ENCODE measurements around the gene RAB36.

RAB36 gene

DNA sequence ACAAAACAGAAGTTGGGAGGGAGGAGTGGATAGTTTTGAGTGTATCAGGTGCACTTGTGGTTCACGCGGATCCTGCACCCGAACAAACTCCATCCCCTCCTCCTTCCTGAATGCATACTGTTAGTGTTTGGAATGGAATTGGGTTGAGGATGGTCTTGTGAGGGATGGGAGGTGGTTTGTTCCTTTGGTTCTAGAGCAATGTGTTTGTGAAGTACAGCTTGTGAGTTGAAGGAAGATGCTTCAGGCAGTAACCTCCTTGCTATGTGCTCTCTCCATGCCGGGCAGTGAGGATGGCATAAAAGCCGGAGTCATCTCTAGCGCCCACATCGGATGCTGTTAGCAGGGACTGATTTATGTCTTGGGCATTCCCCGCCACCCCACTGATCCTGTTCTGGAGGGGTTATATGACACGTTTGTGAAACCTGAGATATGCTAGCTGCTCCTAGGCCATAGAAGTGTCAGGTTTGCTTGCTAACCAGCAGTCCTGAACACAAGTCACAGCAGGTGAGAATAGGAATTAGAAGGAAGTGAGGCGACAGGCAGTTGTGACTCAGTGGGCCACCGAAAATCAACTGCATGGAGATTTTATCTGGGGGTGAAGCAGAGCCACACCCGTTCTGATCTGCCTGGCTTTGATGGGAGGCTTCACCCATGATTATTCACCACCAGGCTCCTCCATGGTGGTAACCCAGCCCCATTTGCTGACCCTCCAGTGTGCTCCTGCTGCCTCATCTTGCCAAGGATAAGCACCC, 37.2 kb downstream of the RAB36 start:
- no peak for DNase-seq (ENCODE audit: low read depth)

DNA sequence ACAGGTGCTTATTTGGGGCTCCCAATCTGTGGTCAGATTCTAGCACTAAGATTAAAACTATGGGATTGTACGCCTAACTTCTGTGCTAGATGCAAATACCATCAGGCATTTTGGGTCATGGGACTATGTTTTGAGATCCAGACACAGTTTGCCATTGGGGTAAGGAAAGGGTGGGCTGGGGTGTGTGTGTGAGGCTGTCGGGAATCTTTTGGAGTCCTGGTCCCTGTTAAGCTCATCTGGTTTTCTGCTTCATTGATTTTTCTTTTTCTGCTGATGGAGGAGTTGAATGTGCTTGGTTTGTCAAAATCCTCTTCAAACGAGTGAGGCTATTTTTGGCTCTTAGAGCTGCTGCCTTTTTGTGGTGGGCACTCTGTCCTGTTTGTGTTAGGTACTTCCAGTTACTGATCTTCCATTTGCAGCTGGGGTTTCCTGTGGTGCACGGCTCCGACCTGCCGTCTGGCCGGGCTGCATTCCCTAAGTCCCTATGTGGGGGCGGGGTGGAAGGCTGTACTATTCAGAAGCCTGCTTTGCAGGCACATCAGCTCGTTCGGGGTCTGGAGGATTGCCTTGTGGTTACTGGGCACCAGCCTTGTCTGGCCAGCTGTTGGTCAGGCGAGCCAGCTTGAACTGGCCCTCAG, 37.9 kb downstream of the RAB36 start:
- no peak for DNase-seq (ENCODE audit: low read depth)

DNA sequence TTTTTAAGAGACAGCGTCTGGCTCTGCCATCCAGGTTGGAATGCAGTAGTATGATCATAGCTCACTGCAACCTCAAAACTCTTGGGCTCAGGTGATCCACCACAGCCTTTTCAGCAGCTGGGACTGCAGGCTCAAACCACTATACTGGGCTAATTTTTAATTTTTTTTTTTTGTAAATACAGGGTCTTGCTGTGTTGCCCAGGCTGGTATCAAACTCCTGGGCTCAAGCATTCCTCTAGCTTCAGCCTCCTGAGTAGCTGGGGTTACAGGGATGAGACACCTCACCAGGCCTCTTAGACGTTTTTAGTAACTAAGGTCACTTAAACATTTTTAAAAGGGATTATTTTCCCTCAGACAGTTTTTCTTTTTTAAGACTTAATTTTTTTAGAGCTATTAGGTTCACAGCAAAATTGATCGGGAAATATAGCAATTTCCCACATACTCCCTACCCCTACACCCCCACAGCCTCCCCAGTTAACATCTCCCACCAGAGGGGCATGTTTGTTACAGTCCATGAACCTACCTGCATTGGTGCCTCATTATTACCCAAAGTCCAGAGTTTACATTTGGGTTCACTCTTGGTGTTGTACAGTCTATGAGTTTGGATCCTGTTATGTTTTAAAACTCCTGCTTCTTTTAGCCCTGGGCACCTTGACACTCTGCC, 39.0 kb downstream of the RAB36 start:
- no peak for DNase-seq (ENCODE audit: low read depth)

DNA sequence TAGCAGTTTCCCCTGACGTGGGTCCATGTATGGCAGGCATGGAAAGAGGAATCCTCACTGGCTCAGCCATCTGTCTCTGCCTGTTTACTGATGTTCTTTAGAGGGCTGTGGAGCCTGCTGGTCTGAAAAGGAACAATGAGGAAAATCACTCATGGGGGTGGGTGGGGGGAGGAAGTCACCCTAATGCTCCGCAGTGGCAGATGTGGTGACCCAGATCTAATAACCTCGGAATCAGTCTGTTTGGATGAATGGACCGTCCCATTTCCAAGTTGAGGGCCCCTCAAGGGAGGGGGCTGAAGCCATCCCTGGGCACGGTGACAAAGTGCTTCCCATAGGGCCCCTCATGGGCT, 39.5 kb downstream of the RAB36 start:
- DNase-seq (ENCODE audit: low read depth) = no peak

DNA sequence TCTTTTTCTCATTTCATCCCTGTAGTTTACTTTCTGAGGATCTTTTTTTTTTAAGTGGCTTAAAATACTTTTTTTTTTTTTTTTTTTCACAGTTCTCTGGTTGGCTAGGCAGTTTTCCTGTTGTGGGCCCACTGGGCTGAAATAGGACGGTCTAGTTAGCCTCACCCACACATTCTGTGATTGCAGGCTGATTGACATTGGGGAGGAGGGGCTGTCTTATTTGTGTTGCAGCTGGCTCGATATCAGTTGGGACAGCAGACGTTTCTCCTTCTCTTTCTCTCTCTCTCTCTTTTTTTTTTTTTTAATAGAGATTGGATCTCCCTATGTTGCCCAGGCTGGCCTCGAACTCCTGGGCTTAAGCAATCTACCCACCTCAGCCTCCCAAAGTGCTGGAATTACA, 41.9 kb downstream of the RAB36 start:
- DNase-seq (ENCODE audit: low read depth) = no peak

DNA sequence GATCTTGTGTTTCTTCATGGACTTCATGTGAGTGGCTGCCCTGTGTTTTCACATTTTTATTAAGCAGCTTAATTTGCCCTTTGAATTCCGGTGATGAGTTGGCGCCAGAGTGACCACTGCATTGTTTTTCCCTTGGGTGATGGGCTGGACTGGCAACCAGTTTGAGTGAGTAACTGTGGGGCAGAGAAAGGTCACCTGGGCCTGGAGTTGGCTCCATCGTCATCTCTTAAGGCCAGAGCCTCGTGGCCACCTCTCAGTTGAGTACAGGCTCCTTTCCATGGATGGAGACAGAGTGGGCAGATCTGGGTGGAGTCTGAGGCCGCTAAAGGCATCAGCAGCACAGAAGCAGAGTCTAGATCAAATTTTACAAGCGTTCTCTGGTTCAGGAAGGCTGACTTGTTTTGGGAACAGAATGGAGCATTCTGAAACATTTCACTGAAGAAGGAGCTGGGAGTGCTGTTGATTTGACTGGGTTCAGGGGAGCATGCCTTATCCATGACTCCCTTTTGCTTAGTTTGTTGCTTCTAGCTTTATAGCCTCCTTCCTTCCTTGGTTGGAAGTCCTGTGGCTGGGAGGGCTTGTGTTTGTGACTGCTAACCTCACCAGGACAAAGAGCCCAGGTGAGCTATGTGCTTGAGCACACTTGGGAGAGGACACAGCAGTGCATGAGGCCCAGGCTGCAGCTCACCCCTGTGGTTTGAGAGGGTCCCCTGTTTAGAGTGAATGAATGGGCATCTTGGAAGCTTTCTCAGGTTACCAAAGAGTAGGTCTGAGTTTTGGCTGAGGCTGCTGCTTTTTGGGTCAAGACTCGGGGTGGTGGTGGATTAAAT, 42.8 kb downstream of the RAB36 start:
- no peak for DNase-seq (ENCODE audit: low read depth)

DNA sequence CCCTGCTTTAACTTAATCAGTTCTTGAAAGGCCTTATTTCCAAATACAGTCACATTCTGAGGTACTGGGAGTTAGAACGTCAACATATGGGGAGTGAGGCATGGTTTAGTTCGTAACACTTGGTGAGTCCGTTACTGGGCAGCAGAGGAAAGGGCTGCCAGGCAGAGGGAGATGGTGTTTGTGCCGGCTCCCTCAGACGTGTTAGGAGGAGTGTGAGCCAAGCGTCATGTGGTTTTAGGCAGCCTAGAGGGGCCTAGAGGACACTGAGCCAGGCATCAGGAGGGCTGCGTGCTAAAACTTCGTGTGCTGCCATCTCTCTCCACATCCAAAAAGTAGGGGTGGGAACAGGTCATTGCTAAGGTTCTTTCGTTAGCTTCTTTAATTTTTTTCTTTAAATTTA, 45.2 kb downstream of the RAB36 start:
- DNase-seq (ENCODE audit: low read depth) = no peak

DNA sequence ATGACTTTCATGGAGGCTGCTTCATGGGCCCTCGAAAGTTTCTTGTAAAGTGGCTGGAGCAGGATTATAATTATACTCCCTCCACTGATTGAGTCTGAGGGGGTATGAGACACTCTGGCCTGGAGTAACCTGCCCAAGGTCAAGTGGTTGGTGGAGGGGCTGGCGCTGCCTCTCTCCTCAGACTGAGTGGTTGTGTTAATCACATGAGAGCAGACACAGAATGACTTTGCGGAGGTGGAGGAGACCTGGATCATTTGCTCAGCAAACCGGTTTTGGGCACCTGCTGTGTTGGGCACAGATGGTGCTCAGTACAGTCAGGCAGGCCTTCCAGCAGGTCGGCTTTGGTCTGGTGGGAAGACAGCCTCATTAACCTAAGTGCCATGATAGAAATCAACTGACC, 46.9 kb downstream of the RAB36 start:
- DNase-seq (ENCODE audit: low read depth) = no peak

DNA sequence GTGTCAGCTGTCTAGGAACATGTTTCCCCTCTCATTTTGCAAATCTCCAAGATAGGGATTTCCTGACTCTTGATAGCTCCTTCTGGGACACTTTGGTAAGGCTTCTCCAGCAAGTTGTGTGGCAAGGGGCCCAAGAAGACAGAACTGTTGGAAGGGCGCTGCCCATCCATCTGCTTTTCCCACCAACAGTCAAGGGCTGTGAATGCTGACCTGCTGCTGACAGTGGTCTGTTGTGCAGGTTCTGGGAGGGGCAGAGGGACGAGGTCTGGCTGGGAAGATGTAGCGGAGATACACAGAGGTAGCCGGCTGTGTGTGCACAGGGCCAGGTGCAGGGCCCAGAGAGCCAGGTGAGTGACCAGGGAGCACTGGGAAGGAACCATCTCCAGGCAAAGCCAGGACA, 47.3 kb downstream of the RAB36 start:
- DNase-seq (ENCODE audit: low read depth) = no peak

DNA sequence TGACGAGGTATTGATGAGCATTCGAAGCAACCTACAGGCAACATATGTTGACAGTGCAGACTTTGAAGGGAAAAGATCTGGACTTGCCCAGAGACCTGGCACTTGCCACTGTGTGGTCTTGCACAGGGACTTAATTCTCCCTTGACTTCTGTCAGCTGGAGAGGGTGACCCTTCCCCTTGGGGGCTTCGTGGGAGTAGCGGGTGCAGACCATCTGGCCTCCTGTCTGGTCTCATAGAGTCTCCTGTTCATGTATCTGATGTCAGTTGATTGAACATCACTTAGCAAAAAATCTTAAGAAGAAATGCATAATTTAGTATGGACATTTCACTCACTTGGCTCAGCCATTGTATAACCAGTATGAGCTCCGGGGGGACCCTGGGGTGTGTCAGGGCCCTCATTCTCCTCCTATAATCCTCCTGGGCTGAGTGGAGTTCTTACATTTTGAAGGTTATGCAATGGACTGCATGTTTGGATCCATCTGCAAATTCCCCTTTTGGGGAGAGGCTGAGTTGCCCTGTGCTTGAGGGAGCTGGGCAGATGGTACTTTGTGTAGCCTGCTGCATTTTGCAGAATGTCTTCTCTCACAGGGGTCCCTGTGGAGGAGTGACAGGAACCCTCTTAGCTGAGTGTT, 48.0 kb downstream of the RAB36 start:
- no peak for DNase-seq (ENCODE audit: low read depth)

DNA sequence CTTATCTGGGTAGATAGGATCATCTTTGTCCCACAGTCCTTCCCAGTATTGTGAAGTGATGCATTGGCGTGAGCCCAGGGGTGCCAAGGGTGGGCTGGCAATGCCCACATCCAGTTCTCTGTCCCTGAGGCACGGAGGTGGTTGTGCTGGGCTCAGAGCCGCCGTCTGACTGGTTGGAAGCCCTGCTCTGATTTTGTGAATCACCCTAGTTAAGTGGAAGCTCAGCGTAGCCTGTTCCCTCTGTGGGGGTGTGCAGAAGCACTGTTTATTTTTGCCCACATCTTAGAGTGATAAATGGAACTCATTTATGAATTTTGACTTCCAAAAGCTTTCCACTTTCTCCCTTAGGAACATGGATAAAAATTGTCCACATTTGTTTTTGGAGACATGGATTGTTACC, 48.6 kb downstream of the RAB36 start:
- DNase-seq (ENCODE audit: low read depth) = no peak

DNA sequence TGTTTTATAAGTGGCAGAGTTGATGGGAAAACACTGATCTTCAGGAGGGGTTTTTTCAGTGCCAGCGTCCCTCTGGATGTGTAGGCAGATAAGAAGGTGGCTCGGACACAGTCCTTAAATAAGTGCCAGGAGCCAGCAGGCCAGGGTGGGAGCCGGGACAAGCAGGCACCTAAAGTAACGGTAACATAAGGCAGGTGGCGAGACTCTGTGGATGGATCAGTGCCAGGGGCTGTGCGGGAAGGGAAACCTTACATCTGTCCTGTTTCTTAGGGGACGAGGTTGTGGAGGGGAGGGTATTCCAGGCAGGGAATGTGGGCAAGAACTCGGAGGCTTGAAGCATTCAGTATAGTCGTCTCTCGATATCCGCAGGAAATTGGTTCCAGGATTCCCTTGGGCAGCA, 50.9 kb downstream of the RAB36 start:
- DNase-seq (ENCODE audit: low read depth) = no peak

DNA sequence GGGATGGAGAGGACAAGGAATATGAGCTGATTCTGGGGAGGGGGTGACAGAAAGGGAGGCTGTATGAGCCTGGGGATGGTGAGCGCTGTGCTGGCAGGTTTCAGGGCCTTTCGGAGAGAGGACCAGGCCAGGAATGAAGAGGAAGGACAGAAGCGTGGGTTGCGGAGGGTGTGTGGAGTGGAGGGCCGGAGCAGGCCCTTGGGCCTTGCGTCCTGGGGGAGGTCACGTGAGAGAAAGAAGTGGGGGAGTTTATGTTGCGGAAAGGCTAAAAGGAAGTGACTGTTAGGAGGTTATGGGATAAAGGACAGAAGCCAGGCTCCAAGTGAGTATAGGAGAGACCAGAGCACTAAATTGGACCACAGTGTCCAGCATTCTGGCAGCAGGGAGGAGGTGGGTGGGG, 52.6 kb downstream of the RAB36 start:
- DNase-seq (ENCODE audit: low read depth) = no peak

DNA sequence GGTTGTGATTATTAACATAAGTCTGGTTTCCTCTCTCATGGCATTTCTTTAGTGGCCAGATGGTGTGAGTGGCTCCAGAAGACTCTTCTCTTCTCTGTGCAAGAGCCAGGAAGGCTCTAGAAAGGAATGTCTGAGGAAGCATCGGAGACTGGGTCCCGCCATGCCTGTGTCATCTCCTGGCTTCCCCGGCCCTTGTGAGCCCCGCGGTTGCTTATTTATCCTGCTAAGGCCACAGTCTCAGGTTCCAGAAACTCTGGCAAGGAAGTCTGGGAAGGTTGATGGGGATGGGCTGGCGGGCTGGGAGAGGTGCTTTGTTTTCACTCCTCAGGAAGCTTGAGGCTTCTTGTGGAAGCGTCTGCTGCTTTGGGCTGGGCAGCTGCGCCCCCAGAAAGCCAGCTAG, 53.9 kb downstream of the RAB36 start:
- DNase-seq (ENCODE audit: low read depth) = no peak

DNA sequence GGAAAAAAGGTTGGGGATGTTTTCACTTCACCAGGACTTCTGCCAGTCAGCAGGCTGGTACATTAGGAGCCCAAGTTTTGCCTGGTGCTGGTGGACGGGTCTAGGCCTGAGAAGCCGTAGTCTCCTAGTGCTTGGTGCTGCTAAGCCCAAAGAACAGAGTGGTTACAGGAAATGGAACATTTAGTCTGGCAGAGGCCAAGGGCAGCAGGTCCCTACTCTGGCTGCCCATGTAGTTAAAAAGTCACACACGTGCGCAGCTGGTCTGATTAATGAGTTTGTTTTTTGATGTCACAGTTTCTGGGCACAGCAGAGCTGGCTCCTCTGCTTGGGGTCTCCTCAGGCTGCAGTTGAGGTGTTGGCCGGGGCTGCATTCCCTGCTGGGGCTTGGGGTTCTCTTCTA, 55.6 kb downstream of the RAB36 start:
- DNase-seq (ENCODE audit: low read depth) = no peak

DNA sequence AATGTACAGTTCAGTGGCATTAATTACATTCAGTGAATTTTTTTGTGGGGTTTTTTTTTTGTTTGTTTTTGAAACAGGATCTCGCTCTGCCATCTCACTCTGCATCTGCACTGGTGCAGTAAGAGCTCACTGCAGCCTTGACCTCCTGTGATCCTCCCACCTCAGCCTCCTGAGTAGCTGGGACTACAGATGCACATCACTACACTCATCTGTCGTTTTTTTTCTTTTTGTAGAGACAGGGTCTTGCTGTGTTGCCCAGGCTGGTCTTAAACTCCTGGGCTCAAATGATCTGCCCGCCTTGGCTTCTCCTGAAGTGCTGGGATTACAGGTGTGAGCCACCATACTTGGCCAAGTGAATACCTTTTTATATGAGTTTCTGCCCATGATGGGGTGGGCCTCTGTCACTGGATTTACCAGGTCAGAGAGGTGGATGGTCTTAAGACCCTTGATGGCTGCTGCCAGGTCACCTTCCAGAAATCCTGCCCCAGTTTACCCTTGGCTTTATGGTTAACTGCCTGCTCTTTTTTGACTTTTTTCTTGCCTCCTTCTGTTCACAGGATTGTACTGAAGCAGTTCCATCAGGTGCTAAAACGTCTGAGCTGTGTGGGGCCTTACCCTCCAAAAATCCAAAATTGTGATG, 57.7 kb downstream of the RAB36 start:
- no peak for DNase-seq (ENCODE audit: low read depth)

DNA sequence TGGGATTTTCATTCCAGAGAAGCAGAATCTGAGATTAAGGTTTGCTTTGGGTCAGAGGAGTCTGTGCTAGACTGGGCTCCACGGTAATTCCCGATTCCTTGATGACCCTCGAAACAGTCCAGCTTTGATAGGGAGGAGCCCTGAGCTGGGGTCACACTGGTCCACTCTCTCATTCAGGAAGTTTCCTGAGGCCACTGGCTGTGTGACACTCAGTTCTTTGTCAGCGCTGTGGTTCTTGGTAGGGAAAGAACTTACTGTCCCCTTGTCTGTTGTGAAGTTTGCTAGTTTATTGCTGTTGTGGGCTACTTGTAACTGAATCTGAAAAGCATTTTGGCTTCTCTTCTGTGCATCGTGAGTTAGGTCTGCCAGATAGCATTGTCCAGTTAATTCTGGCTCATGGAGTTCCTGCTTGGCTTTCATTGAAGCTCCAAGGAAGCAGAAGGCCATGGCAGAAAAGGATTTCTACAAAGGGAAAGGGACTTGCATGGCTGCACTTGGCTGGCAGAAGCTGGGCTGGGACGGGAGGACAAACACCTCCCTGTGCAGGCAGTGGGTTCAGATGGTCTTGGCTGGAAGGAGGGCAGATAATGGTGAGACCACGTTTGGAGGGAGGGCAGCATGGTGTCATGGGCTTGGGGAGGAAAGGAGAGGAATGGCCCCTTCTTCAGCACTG, 58.3 kb downstream of the RAB36 start:
- DNase-seq (ENCODE audit: low read depth) = no peak

DNA sequence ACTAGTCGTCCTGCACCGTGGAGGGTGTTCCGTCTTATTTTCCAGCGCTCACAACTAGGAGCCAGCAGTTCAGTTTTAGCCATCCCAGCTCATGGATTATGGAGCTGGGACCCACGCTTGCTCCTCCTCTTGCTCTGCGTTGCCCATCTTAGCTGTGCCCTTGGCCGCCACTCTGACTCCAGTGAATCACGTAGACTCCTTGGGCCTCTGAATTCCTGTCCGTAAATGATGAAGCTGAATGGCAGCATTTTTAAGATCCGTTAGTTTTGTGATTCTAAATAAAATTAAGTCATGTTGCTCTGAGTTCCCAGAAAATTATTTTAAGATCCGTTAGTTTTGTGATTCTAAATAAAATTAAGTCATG, 58.8 kb downstream of the RAB36 start:
- no peak for DNase-seq (ENCODE audit: low read depth)

DNA sequence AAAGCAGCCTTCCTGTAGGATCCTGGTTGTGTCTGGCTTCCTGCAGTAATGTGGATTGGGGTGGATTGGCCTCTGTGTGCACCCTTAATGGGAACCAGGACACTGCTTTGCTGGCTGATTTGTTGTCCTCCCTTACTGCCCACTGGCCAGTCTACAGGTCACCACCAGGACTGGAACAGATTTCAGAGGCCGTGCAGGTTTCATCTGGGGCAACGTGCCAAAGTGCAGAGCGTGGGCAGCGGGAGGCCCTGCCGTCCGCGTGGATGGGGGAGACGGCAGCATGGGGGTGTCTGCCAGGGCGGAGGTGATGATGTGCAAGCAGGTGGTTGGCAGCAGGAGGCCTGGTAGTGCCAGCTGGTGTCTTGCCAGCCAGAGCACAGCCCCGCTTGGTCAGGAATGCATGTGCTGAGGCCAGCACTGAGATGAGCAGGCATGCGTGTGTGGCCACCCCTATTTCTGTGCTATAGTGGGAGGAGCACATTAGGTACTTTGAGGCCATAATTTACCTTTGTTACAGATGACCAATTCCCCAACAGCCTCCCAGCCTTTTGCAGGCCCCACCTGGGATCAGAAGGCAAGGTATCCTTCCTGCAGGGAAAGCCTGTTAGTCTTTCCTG, 59.4 kb downstream of the RAB36 start:
- DNase-seq (ENCODE audit: low read depth) = no peak

DNA sequence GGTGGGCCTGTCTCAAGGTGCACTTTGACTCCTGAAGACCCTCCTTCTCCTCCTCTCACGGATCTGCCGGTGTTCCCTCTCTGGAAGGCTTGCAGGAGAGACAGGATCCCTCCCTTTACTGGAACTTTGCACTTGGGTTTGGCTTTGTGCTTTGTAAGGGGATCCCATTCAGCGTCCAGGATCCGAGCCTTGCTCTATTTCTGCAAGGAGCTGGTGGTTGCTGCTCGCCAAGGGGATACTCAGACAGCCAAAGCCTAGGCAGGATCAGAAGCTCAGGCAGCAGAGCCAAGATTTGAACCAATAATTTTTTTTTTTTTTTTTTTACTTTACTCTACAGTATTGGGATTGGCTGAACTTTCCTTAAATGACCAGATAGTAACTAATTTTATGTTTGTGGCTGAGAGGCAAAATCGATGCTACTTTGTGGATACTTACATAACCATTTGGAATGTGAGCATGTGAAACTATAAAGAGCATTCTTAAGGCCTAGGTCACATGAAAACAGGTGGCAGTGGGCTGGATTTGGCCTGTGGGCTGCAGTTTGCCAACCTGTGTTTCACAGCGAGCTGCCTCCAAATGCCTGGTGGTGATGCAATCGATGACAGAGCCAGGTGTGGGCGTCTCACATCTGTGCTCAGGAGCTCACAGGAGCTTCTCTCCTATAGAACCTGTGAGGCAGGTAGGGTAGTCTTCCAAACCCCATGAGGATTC, 60.2 kb downstream of the RAB36 start:
- DNase-seq (ENCODE audit: low read depth) = no peak

Measured in activated T-helper 1 cell treated with Interleukin-2 at 50 U/mL for 16 hours (primary cell).